T-helper 9 cell (primary cell): ENCODE data around the gene OXA1L.
"Not testable (repeated sequence)": the region's sequence is repeated elsewhere in the genome, so short reads cannot be mapped to it uniquely, and the experiment has no call there.

Experiments
- DNase-seq: peaks from one replicate; pipeline ENCODE4 v3.0.0-alpha.2; 2020

OXA1L gene

GRCh38 chr14:22801716-22802115 is 35.2 kb downstream of the OXA1L start:
- no peak for DNase-seq

GRCh38 chr14:22802860-22803686 is 36.6 kb downstream of the OXA1L start:
- DNase-seq = no peak

- no peak for DNase-seq
These were observed 37.1 kb downstream of the OXA1L start for GRCh38 chr14:22803687-22803974.

- DNase-seq = not testable (repeated sequence)
These were observed 38.7 kb downstream of the OXA1L start for GRCh38 chr14:22805235-22805634.

- no peak for DNase-seq
These were observed 41.1 kb downstream of the OXA1L start for GRCh38 chr14:22807432-22808087.

- DNase-seq = no peak
These were observed 42.1 kb downstream of the OXA1L start for GRCh38 chr14:22808388-22809209.

GRCh38 chr14:22811722-22812121 is 45.2 kb downstream of the OXA1L start:
- no peak for DNase-seq

- no peak for DNase-seq
These were observed 46.3 kb downstream of the OXA1L start for GRCh38 chr14:22812744-22813143.

GRCh38 chr14:22813145-22813544 is 46.7 kb downstream of the OXA1L start:
- no peak for DNase-seq

- DNase-seq = no peak
These were observed 47.9 kb downstream of the OXA1L start for GRCh38 chr14:22814373-22814772.

- no peak for DNase-seq
These were observed 48.6 kb downstream of the OXA1L start, which contains the start of gene SLC7A7 for GRCh38 chr14:22814941-22815713. SLC7A7 (minus strand) TSS chr14:22815435; CDS start chr14:22813398, 2,037 bp downstream.

- no peak for DNase-seq
These were observed 52.9 kb downstream of the OXA1L start for GRCh38 chr14:22819151-22819988.

GRCh38 chr14:22820731-22821130 is 54.2 kb downstream of the OXA1L start:
- DNase-seq = no peak

- no peak for DNase-seq
These were observed 54.9 kb downstream of the OXA1L start for GRCh38 chr14:22821193-22822015.

GRCh38 chr14:22822016-22822570 is 55.6 kb downstream of the OXA1L start:
- no peak for DNase-seq
